Frontal cortex (tissue), 4 donors: ENCODE results near the gene VWA5B2. TPM values are rescaled to one million over a fixed set of nuclear protein-coding genes. Genes with fewer than 3 reads are reported as not detected.

Experiments used
- DNase-seq, 2 donors: peaks; one replicate each; pipeline ENCODE4 v3.0.0; 2012; ENCODE audit warnings: low spot score in 2 of 2
- FAIRE-seq: peaks from 2 replicates; lab custom pipeline; 2012; peaks lifted over from hg19 to GRCh38; lab: Jason Lieb, UNC
- total RNA-seq: library from RNA; depleted of rRNA; stranded (reverse); fragments of >200 nt; gene quantifications from one replicate; pipeline ENCODE4 v1.2.3, GENCODE V29; 2014
- donor health status: control.
- donor health status: control.
- donor health status: control.

The VWA5B2 gene
- total RNA-seq = 0.41 TPM

DNA sequence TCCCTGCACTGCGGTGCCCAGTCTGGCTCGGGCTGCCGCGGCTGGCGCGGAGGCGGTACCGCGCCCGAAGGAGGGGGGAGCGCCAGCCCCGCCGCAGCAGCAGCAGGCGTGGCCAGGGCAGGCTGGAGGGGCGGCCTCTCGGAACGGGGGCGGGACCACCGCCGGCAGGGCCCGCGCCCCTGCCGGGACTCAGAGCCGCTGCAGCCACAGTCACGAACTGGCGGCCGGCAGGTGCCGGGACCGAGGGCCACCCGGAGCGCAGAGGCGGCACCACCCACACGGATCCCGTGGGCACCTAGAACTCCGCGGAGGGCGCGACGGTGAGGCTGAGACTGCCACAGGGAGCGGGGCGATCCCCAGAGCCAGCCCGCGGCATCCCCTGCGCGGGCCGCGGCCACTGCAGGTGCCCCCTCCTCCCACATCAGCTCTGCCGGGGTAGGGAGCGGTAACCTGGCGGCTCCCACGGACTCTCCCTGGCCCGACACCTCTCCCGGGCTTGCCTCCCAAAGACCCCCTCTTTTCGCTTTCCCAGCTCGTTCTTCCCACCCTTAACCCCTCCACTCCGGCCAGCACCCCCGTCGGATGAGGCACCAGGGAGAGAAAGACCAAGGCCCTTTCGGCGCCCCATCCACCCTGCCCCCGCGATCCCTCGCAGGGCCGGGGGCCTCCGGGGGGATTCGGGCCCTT lies at the start of gene VWA5B2:
Gene VWA5B2 (plus strand): TSS at position 192 of the 687 bp plus-strand sequence. CDS start 944 bp downstream, outside the sequence.
- peak; percentile 83 for DNase-seq
- no peak for FAIRE-seq

- no peak for DNase-seq
- FAIRE-seq = no peak
Measured at GRCh38 chr3:184180165-184180564, 49.2 kb upstream of the VWA5B2 start.

DNA sequence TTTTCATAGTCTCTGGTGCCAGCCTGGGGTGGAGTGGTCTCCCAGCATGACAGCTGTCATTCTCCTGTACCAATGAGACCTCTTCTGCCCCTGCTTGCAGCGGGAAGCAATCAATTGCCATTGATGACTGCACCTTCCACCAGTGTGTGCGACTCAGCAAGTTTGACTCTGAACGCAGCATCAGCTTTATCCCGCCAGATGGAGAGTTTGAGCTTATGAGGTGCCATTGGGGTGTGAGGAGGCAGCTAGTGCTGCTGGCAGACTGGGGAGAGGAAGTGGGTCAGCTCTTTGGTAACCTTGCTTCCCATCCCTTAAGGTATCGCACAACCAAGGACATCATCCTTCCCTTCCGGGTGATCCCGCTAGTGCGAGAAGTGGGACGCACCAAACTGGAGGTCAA lies 47.8 kb upstream of the VWA5B2 start:
- DNase-seq (no peak), FAIRE-seq (no peak)

DNA sequence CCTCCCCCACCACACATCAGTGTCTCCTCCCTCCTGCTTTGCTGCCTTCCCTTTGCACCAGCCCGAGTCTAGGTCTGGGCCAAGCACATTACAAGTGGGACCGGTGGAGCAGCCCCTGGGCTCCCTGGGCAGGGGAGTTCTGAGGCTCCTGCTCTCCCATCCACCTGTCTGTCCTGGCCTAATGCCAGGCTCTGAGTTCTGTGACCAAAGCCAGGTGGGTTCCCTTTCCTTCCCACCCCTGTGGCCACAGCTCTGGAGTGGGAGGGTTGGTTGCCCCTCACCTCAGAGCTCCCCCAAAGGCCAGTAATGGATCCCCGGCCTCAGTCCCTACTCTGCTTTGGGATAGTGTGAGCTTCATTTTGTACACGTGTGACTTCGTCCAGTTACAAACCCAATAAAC lies 45.7 kb upstream of the VWA5B2 start:
- FAIRE-seq = no peak

GRCh38 chr3:184184546-184185230 lies 44.7 kb upstream of the VWA5B2 start:
- FAIRE-seq (no peak), DNase-seq (no peak)

More for the DNA sequence above, 45.7 kb upstream of the VWA5B2 start:
- no peak for DNase-seq

DNA sequence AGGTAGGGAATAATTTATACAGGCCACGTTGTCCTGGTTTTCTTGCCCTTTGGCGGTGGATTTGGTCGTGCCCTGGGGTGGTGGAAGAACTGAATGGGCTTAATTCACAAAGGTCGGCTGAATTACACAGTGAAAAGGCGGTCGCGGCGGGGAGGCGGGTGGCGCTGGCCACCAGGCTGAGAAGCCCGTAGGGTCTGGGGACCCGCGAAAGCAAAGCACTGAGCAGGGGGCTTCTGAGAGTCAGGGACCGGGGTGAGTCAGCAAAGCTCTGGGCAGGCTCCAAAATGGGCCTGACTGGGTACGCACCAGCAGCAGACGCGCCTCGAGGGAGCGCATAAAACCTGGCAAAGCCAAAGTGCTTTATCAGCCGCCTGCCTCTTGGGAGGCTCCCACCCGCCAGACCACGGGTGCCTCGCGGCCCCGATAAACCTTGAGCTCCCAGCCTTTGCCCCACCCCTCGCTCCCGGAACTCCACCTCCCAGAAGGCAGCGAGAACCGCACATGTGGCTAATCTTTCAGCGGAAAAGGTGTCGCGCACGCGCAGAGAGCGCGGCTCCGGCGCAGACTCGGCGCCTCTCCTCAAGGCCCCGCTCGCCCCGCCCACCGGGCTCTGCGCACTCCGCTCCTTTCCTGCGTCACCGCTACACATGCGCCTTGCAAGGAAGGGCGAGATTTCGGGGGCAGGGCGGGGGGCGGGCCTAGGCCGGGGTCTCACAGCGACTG lies 43.8 kb upstream of the VWA5B2 start:
- FAIRE-seq = no peak
- DNase-seq = peak; percentile 91 to 98

GRCh38 chr3:184186184-184186901 lies 43.0 kb upstream of the VWA5B2 start, which contains the start of gene ABCF3:
Gene ABCF3 (plus strand): TSS chr3:184186199. CDS start chr3:184186208, 9 bp downstream.
- DNase-seq = no peak
- no peak for FAIRE-seq

- DNase-seq (no peak), FAIRE-seq (no peak)
Measured at GRCh38 chr3:184186902-184187207, 42.5 kb upstream of the VWA5B2 start.

GRCh38 chr3:184188080-184188479 lies 41.3 kb upstream of the VWA5B2 start:
- FAIRE-seq = no peak
- DNase-seq = no peak

DNA sequence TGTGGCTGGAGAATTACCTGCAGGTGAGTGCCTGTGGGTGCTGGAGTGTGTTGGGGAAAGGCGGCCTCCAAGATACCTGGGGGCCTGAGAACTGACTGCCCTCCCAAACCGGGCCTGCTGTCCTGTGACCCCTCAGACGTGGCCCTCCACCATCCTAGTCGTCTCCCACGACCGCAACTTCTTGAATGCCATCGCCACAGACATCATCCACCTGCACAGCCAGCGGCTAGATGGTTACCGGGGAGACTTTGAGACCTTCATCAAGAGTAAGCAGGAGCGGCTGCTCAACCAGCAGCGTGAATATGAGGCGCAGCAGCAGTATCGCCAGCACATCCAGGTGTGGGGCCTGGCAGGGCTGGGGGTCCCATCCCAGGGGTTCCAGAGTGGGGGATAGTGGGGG lies 40.0 kb upstream of the VWA5B2 start:
- DNase-seq = no peak
- no peak for FAIRE-seq

DNA sequence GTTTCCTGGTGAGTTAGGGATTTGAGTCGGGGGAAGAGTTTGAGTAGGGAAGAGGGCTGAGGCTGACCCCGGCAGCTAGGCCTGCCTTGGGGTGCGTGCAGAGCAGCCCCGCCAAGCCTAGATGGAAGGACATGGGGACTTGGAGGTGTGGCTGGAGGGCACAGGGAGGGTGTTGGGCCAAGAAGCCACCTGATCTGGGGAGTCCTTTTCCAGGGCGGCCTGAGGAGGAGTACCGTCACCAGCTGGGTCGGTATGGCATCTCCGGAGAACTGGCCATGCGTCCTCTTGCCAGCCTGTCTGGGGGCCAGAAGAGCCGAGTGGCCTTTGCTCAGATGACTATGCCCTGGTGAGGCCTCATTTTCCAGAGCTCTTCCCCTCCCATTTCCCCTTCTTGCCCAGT lies 36.5 kb upstream of the VWA5B2 start:
- DNase-seq = no peak
- FAIRE-seq = no peak

GRCh38 chr3:184193991-184194539 lies 35.3 kb upstream of the VWA5B2 start:
- FAIRE-seq (no peak), DNase-seq (no peak)

DNA sequence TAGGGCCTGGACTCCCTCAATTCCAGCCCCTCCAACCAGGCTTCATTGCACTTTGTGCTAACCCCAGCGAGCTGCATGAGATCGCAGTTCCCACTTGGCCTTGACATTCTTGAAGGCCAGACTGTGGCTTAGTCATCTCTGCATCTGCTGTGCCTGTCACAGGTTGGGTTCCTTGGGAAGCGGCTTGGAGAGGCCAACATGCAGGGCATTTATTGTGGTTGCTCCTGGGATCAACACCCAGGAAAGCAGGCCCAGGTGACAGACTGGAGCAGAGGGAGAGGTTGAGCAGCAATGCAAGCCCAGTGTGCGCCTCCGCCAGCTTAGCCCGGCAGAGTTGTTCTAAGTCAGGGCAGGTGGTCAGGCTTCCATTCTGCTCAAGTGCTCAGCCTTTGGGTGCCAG lies 32.8 kb upstream of the VWA5B2 start:
- FAIRE-seq (no peak), DNase-seq (no peak)

DNA sequence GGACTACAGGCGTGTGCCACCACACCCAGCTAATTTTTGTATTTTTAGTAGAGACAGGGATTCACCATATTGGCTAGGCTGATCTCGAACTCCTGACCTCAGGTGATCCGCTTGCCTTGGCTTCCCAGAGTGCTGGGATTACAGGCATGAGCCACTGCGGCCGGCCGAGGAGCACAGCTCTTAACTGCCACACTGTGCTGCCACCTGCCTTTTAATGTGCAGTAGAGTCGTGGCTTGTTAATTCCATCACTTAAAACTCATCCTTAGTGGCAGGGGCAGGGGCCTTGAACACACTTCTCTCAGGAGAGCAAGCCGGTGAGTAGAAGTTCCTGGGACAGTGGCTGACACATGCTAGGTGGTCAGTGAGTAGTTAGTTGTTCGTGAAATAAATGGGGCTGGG lies 30.9 kb upstream of the VWA5B2 start:
- FAIRE-seq (no peak), DNase-seq (no peak)

DNA sequence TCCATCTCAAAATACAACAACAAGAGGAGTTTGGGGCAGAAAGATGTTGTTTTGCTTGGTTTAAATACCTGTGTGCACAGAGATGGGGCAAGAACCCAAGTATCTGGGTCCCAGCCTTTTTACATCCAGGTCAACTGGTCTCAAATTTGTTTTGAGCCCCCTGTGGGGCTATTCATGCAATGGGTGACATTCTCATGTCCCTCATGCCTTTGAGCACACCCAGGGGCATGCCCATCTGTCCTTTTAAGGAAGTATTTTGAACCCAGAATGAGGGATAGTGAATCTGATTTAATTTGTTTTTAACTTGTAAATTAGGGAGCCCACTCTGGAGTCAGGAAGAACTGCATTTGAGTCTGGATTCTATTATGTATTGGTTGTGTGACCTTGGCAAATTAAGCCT lies 28.6 kb upstream of the VWA5B2 start:
- FAIRE-seq = no peak
- DNase-seq = no peak

GRCh38 chr3:184203526-184203925 lies 25.9 kb upstream of the VWA5B2 start:
- FAIRE-seq = no peak
- DNase-seq = no peak

DNA sequence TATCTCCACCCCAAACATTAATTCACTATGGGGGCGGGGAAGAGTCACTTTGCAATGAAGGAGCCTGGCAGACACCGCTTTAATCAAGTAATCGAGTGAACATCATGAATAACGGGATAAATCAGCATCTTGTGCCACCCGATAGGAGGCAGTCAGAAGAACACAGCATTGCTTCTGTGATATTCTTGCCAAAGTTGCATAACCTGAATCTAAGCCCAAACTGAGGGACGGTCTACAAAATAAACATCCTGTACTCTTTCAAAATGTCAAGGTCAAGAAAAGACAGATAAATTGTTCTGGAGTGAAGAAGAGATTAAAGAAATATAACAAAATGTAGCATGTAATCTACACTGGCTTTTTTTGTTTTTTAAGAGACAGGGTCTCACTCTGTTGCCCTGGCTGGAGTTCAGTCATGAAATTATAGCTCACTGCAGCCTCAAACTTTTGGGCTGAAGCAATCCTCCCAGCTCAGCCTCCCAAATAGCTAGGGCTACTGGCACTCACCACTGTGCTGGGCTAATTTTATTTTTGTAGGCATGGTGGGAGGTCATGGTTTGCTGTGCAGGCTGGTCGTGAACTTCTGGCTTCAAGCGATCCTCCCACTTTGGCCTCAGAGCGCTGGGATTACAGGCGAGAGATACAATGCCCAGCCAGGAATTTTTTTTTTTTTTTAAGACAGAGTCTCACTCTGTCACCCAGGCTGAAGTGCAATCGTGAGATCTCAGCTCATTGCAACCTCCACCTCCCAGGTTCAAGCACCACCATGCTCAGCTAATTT lies 20.1 kb upstream of the VWA5B2 start:
- FAIRE-seq (no peak), DNase-seq (no peak)

DNA sequence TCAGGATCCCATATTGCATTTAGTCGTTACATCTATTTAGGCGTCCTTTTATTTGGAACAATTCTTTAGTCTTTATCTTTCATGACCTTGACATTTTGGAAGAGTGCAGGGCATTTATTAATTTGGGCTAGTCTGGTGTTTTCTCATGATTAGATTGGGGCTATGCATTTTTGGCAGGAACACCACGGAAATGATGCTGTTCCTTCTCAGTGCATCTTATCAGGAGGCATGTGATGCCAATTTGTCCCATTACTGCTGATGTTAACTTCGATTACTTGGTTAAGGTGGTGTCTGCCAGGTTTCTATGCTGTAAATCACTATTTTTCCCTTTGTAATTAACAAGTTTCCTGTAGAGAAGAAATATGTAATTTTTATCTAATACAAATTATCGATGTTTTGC lies 18.1 kb upstream of the VWA5B2 start:
- no peak for DNase-seq
- FAIRE-seq = no peak

GRCh38 chr3:184211718-184212117 lies 17.7 kb upstream of the VWA5B2 start:
- FAIRE-seq = no peak

More at GRCh38 chr3:184211718-184212117, 17.7 kb upstream of the VWA5B2 start:
- no peak for DNase-seq
